ENCODE measurements around the gene DGKB.
"Not testable (repeated sequence)": the region's sequence is repeated elsewhere in the genome, so short reads cannot be mapped to it uniquely, and the experiment has no call there.

DGKB gene

DNA sequence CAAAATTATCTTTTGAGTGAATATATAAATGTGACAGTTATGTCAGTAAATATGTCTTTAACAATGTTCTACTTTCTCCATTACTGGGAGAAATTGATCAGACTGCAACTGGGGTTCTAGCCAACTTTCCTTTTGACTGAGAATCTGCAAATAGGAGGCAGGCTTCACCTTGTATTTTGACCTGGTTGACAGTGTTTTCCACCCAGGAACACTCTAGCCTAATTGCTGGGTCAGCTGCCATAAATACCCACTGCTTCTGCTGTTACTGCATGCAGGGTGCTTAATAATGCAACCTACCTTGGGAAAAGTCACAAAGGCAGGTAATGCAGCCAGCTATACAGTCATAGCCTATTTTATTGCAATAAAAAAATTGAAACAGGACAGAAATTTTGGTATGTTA is 319.0 kb downstream of the DGKB start:
- no peak for DNase-seq (ENCODE audit: low spot score)

DNA sequence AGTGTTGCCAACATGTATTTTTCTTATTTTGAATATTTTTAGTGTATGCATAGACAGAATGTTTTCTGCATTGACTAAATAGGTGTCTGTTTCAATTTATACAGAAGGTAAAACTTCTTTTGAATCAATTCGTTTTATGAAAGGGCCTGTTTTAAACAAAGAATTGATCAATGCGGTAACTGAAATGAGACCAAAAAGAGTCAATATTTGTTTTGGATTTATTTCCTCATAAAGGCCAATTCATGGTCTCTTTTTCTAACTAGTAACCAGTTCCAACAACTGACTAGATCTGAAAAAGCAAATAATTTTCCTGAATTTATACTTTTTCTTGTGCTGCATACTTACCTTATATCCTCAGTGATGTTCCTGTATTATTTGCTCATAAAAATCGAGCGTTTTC is 320.5 kb downstream of the DGKB start:
- no peak for DNase-seq (ENCODE audit: low spot score)

DNA sequence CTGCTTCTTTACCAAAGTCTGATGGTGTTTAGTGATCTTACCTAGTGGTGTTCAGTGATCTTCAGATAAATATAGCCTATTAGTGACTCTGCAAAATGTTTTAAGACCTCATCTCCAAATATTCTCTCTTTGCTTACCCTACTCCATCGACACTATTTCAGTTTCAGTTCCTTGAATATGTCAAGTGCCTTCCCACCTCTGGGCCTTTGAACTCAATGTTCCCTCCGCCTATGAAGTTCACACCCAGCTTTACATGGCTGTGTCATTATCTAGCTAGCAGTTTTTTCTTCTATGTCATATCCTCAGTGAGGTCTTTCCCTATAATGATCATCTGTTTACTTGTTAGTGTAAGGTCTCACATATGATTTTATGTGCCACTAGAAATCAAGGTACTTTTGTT is 322.6 kb downstream of the DGKB start:
- DNase-seq (ENCODE audit: low spot score): no peak

DNA sequence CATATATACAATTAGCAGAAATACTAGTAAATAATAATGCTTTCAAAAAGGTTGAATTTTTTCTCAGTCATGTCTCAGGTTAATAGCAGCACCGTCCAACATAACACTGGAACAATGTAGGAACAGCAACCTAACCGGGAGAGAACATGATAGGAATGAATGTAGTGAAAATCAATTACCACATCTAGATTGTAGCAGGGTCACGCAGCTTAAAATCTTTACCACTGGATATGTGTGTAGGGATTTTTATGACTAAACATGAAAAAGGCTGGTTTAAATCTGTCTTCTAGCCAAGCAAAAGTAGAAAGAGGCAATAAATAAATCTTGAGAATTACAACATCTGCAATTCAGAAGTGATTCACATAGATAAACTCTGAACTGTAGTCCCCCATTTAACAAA is 326.0 kb downstream of the DGKB start:
- no peak for DNase-seq (ENCODE audit: low spot score)

DNA sequence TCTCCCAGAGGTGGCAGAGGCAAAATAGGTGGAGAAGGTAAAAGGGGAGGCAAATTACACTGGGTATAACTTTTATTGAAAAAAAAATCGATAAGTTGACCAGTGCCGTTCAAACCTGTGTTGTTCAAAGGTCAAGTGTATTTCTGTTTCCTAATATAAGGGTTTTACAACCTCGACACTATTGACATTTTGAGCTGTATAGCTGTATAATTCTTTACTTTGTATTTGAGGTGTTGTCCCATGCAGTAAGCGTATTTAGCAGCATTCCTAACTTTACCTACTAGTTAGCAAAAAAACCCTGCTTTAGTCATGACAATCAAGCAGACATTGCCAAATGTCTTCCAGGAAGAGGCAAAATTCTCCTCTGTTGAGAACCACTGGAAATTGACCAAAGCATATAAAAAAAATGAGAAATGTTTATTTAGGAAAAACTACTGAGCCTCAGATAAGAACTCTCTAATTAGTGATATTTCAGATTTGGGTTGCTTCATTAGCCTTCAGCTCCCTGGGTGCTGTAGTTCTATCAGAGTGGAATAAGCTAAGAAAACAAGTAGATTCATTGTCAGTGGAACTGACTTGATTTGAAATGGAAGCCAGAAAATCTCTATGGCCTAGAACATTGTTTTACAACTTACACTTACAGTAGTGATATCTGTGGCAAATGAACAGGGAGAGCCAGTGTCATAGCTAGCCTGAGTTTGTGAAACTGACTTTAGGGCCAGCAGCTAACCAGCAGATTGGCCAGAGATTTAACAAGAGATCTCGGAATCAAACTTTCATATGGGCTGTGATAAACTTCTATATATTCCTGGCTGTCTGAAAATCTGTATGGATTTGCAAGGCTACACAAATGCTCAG is 331.6 kb downstream of the DGKB start:
- DNase-seq (ENCODE audit: low spot score): no peak

DNA sequence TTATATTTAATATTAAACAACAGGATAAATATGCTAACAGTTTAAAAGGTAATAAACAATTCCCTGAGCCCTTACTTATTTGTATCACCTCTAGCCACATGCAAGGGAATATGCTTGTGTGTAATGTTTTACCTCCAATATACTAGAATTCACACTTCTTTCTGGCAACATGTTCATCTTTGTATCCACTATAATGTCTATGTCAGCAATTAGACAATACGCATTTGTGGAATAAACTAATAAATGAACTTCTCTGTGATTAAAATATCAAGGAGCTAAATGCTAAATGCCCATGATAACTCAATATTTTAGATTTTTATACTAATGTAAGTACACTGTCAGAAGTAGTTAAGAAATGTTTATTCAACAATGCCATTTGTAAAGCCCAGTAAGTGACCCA is 350.5 kb downstream of the DGKB start:
- no peak for DNase-seq (ENCODE audit: low spot score)

DNA sequence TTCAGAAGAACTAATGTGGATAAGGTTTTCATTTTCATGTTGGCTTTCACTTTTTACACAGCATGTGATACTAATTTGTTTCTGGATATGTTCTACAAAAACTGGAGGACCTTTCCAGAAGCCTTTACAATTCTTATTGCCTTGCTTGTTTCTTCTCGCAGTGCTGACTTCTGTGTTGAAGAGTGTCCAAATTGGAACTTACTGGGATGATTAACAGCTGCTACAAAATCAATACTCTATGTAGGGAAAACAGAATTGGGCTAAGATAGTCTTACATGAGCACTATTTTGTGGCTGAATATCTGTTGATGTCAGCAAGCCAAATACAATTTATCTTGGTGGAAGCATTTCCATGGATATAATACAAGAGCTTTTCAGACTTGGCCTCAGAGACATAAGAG is 351.2 kb downstream of the DGKB start:
- no peak for DNase-seq (ENCODE audit: low spot score)

DNA sequence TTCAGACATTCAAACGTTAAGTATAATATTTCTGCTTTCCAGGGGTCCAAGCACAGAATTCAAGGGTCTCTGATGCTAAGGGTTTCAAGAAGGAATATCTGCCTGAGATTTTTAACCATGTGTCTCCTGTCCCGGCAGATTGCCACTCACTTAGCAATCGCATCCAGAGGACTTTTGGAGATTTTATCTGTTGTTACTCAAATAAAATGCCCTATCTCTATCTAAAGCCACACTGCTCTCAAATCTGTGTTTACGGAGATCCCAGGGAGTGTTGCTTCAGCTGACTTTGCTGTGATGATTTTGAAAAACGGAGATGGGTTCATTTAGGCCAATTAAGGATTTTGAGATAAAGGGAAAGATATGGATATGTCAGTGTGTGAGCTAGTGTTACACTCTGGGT is 359.9 kb downstream of the DGKB start:
- no peak for DNase-seq (ENCODE audit: low spot score)

DNA sequence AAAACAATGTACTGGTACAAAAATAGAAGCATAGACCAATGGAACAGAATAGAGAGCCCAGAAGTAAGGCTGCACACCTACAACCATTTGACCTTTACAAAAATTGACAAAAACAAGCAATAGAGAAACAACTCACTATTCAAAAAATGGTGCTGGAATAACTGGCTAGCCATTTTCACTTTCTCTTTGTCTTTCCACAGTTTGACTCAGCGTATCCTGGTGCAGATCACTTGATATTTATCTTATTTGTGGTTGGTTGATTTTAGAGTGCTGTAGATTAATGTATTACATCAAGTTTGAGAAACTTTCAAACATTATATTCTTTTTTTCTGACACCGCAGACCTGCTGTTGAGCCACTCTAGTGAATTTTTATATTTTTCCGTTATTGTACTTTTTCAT is 381.4 kb downstream of the DGKB start:
- DNase-seq (ENCODE audit: low spot score): peak; percentile 6

DNA sequence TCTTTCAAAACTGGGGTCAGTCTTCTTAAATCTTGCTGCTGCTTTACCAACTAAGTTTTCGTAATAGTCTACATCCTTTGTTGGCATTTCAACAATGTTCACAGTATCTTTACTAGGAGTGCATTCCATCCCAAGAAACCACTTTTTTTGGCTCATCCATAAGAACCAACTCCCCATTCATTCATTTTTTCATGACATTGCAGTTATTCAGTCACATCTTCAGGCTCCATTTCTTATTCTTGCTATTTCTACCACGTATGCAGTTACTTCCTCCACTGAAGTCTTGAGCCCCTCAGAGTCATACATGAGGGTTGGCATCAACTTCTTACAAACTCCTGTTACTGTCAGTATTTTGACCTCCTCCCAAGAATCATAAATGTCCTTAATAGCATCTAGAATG is 392.3 kb downstream of the DGKB start:
- DNase-seq (ENCODE audit: low spot score): no peak

DNA sequence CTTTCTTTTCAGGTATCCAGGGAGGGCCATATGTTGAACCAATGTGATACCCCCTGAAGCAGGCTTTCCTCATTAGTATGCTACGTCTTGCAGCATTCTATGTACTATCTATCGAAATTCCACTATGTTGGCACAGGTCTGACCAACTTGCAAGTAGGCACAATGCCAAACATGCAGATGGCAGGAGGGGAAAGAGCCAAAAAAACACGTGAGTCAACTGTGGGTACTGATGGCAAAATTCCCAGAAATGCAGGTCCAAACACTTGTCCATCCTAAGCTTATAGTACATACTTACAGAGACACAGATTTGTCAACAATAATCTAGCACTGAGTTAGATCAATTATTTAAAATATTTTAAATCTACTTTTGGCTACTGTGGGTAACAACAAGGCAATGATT is 394.9 kb downstream of the DGKB start:
- no peak for DNase-seq (ENCODE audit: low spot score)

DNA sequence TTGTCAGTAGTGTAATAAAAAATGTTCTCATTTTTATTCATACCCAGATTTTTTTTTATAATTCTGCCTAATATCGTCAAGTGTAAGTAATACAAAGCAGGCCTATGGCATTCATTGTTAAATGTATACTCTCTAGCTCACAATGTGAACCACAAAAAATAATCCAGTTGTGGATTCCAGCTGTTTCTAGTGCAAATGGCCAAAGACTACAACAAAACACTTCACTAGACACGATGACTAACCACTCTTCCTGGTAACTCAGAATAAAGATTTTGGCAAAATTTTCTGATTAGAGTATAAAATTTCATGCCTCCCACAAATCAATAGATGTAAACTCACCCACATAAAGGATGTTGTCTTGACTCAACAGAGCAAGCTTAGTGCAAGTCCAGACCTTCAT is 396.6 kb downstream of the DGKB start:
- no peak for DNase-seq (ENCODE audit: low spot score)

DNA sequence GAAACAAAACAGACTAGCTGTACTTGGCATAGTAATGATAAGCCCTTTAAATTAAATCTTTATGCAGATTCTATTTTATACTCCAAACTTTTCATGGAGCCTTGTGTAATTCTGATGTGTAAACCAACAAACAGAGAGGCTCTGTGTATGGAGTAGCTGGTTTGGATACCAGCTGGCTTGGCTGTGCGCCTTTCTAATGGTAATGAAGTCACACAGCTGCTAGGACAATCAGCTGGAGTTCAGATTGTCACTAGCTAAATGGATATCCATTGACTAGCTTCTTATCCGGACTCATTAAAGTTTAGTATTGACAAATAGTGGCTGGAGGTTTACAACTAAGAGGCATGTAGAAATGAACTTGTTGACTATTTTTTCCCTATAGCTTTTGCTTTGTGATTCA is 398.4 kb downstream of the DGKB start:
- DNase-seq (ENCODE audit: low spot score): no peak

DNA sequence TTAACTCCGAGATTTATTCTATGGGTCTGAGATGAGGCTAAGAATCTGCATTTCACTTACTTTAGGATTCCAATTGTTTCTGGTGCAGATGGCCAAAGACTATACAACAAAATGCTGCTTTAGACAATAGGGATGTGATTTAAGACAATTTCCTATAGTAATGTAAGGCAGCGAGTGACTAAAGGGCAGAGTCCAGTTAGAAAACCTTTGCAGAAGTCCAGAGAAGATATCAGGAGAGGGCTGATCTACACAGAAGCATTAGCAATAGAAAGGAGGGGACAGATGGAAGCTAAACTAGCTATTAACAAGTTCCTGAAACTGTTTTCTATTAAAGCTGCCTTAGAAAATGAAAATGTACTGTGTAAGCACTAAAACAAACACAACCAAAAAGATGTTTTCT is 398.9 kb downstream of the DGKB start:
- no peak for DNase-seq (ENCODE audit: low spot score)

DNA sequence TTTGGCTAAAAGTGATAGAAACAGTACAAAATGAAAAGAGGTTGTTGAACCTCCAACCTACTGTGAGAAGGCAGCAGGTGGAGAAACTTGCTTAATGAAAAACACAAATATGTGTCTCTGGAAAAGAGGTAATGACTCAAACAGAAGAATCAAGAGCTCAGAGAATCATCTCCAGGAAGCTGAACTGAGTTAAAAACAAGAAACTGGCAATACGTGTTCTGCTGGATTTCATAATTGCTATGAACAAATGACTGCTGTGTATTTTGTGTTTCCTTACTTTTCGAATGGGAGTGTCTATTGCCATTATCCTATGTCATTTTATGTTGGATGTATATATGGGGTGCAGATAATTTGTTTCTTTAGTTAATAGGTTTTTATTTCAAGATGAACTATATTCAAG is 401.1 kb downstream of the DGKB start:
- DNase-seq (ENCODE audit: low spot score): no peak

DNA sequence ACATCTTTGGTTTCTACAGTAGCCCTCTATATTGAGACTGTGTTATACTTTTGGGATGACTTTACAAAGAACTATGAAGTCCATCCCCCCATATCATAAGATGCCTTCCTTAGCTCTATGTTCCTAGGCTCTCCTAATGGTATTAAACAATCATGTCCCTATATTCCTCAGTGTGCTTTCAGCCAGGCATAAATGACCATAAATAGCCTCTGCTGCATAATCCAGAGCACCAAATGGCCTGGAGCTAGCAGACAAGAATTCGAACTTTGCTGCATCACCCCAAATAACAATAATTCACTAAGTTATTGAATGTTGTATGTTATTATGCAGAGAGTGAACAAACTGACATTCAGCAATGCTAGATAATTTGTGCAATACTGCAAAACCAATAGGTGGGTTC is 405.2 kb downstream of the DGKB start:
- DNase-seq (ENCODE audit: low spot score): no peak

DNA sequence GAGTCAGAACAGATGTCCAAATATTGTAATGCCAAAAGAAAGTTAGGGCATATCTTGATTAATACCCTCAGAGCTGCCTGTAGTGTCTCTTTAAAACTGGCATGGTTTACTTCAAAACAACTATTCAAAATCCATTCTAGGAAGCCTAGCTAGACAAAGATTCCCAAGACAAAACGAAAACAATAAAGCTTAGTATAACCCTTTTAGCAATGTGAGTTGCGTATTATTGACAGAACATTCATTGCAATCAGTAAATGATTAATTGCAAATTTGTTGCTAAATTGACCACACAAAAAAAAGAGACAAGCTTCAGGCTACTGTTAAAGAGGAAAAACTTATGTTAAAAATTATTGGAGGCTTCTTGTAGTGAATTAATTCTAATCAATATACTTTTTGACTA is 406.9 kb downstream of the DGKB start:
- DNase-seq (ENCODE audit: low spot score): no peak

DNA sequence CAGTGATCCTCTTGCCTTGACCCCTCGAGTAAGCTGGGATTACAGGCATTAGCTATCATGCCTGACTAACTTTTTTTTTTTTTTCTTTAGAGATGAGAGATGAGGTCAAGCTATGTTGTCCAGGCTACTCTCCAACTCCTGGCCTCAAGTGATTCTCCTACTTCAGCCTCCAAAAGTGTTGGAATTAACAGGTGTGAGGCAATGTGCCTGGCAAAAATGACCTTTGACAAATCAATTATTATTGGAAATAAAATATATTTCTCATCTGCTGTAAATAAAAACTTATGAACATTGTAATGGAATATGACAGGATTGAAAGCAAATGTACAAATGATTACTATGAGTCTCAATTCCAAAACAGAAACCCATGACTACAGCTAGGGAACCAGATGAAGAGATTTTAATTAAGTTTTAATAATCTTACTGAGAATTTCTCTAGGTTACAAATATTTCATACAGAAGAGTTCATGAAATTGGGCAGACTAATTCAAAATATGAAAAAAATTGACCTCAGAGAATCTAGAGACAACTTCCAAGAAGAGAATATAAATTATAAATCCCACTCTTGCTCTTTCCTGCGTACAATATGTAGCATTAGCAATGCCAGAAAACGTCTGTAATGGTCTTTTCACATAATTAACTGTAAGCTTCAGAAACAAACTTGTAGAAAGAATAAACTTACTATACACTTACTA is 414.7 kb downstream of the DGKB start:
- no peak for DNase-seq (ENCODE audit: low spot score)

DNA sequence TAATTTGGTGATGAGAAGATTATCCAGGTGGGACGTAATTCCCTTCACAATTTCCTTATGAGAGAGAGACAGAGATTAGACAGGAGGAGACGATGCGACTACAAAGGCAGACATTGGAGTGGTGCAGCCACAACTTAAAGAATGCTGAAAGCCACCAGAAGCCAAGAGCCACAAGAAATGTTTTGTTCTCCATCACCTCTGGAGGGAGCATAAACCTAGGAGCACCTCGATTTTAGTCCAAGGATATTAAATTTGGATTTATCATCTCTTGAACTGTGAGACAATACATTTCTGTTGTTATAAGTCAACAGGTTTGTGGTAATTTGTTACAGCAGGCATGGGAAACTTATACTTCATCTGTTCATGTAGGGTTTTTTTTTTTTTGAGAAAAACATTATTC is 418.9 kb downstream of the DGKB start:
- no peak for DNase-seq (ENCODE audit: low spot score)

DNA sequence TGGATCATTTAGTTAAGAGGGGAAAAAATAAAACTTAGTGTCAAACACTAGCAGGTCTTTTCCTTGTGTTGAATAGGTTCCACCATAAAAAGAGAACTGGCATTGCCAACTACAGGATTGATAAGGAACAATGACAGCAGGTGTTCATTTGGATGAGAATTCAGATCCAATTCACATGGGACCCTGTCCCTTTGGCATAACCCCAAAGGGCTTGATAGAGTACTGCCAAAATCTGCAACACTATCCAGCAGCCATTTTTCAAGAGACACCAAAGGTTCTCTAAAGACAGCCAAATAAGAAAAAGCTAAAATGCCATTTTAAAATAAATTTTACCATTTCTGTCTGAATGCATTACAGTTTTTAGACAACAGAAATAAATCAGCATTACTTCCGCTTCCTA is 422.3 kb downstream of the DGKB start:
- no peak for DNase-seq (ENCODE audit: low spot score)

DNA sequence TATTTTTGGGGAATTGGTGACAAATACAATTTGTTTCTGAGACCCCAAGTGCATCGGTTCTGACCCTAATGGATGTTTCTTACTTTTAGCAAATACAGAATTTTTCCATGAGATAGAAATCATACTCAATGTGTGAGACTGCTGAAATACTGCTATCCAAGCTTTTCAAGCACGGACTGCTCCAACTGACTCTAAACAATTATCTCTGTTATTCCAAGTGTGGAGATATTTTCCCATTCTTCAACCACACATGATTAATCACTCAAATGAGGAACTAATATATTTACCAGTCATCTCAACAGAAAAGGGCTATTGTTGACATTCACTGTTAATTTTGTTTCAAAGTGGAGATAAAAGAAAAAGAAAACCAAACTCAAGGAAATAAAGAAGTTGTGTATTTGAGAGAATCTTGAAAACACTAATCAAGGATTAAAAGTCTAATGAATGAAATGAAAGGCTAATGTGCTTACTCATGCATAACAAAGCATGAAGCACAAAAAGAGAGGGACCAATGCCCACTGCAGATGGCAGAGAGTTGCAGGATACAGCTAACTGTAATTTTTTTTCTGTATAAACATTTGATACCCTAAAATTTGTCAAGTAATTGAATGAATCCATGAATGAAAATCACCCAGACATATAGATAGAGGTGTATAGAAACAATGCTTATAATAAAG is 423.6 kb downstream of the DGKB start:
- no peak for DNase-seq (ENCODE audit: low spot score)

DNA sequence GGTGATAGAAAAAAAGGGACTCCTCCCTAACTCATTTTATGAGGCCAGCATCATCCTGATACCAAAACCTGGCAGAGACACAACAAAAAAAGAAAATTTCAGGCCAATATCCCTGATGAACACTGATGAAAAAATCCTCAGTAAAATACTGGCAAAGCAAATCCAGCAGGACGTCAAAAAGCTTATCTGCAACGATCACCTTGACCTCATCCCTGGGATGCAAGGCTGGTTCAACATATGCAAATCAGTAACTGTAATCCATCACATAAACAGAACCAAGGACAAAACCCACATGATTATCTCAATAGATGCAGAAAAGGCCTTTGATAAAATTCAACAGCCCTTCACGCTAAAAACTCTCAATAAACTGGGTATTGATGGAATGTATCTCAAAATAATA is 440.8 kb downstream of the DGKB start:
- not testable (repeated sequence) for DNase-seq (ENCODE audit: low spot score)

DNA sequence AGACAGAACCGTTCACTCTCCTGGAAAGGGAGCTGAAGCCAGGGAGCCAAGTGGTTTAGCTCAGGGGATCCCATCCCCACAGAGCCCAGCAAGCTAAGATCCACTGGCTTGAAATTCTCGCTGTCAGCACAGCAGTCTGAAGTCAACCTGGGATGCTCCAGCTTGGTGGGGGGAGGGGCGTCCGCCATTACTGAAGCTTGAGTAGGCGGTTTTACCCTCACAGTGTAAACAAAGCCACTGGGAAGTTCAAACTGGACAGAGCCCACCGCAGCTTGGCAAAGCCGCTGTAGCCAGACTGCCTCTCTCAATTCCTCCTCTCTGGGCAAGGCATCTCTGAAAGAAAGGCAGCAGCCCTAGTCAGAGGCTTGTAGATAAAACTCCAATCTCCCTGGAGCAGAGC is 443.7 kb downstream of the DGKB start:
- not testable (repeated sequence) for DNase-seq (ENCODE audit: low spot score)
